Measurements from ENCODE around the gene RADIL. TPM values are rescaled to one million over a fixed set of nuclear protein-coding genes. Genes with fewer than 3 reads are reported as not detected.

The RADIL gene
- total and polyA plus RNA-seq, 9 of the 15 experiments (the other 6 are each of a cell fraction or from before 2014, with no cell fraction given) = 0.06 to 8.1 (median 1.9) TPM; not detected in 1

DNA sequence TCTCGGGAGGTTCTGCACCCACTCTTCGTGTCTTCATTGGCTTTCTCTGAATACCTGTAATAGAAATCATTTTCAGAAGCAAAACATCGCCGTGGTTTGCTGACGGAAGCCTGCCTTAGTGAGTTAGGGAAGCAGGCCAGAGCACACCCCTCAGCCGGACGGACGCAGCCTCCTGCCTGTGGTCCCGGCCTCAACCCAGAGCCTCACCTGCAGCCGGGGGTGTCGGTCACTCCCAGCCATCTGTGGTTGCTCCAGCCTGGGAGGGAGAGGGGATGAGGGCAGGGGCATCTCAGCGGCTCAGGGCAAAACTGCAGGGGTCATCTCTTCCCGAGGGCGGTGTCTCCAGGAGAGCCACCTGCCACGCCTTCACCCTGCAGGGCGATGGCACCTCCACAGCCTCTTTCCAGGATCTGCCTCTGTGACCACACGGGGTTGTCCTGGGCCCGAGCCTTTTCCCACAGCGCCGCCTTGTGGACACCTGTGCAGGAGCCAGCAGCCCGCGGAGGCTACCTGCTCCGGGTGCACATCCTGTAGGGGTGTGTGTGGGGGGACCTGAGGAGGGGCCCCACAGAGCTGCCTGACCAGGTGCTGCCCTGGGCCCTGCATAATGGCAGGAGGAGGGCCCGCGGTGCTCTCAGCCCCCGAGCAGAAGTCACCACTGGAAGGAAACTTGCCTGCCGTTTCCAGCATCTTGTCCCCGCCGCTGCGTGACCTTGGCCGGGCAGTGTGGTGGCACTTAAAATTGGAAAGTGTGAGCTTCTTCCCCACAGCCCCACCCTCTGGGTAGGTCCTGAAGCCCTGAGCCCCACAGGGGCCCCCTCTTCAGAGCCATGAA lies 129.7 kb downstream of the RADIL start:
- H3K9me1 ChIP-seq (ENCODE audit: control insufficient read depth, insufficient read depth, low read length) = no peaks in the 10 kb centered on the region
- FAIRE-seq (peak; percentile 56), ATAC-seq (peak; percentile 99), DNase-seq (ENCODE audit: extremely low read depth in 1 of 4, low spot score in 3 of 4) (peak; percentile 80 to 84 (median 81))
- ChIA-PET CTCF (ENCODE audit: low intra/inter-chr PET ratio) (interaction anchor here (1.7 kb wide), 1 partner anchor 143 kb away, joined by 9 read pairs; no protein-coding TSS in a partner anchor), POLR2A (interaction anchor here (0.7 kb wide), 1 partner anchor 481 kb away, joined by 3 read pairs; no protein-coding TSS in a partner anchor)
- BruUV-seq (replicated peaks) = no TSS peak
- peaks cover 67% of the 10 kb centered on the region; the same call in 2 of the 3 replicates for H3K36me3 ChIP-seq (ENCODE audit: control insufficient read depth, insufficient read depth, low read length)
- no peak overlapping the region for H3K4me2 ChIP-seq (ENCODE audit: insufficient read depth, low read length)
- H3K27ac ChIP-seq (ENCODE audit: extremely low read depth, low read depth, low read length) = no peak overlapping the region
- H3K27me3 ChIP-seq (ENCODE audit: control insufficient read depth in 2 of 2, insufficient read depth in 2 of 2, low read length in 2 of 2) = no peaks in the 10 kb centered on the region
- H3K4me3 ChIP-seq = no peak overlapping the region
- H4K20me1 ChIP-seq (replicated peaks; ENCODE audit: control insufficient read depth, insufficient read depth, low read length) = peaks cover 18% of the 10 kb centered on the region
- intact Hi-C loops (cut with micrococcal nuclease) = loop anchor here (1.0 to 2.0 kb wide), 2 partner anchors 113 to 143 kb away; no protein-coding TSS in a partner anchor
- H3K79me2 ChIP-seq (ENCODE audit: control insufficient read depth, insufficient read depth, low read length) = peaks cover 19% of the 10 kb centered on the region; the same call in 2 of the 3 replicates
- H3K9ac ChIP-seq (ENCODE audit: insufficient read depth in 1 of 2, low read depth in 2 of 2, low read length in 2 of 2) = peak overlapping the region in 1 of 2 experiments; percentile 20; a peak in 1 of 4 replicates
- in situ Hi-C loops (cut with MboI) = no loop called here
- H2AFZ ChIP-seq (ENCODE audit: low read depth, low read length) = no peak overlapping the region
- WGBS (ENCODE audit: insufficient coverage, low coverage, missing lambda C conversion rate) = 58% methylated on average over 22 of the region's 31 CpGs
- H3K9me3 ChIP-seq (replicated peaks; ENCODE audit: control insufficient read depth, insufficient read depth, low read depth, low read length) = no peaks in the 10 kb centered on the region
- H3K4me1 ChIP-seq (replicated peaks in 1 of 2; ENCODE audit: control insufficient read depth in 2 of 2, insufficient read depth in 2 of 2, low read length in 2 of 2) = peaks cover 0 to 24% of the 10 kb centered on the region in 2 experiments; a peak in 2 of 5 replicates
- TF ChIP-seq ESRRA (IDR thresholded peaks at IDR 0.05; ENCODE audit: borderline replicate concordance, low read depth) (peak; percentile 40; the same call in 1 of the 2 replicates), STAG1 (CRISPR knock-in tag; IDR thresholded peaks at IDR 0.05; ENCODE audit: borderline replicate concordance) (peak; percentile 31; the same call in 1 of the 2 replicates), POLR2G (IDR thresholded peaks at IDR 0.05; ENCODE audit: low read depth, low read length) (peak; percentile 44; the same call in 1 of the 2 replicates), RBM22 (IDR thresholded peaks at IDR 0.05; ENCODE audit: low read depth, low read length, poor library complexity, severe bottlenecking) (peak; percentile 88), MAZ (CRISPR knock-in tag; conservative IDR thresholded peaks at IDR 0.05 in 1 of 2, IDR thresholded peaks at IDR 0.05 in 1 of 2) (peak in 1 of 2 experiments; percentile 48; a peak in 1 of 4 replicates), FIP1L1 (IDR thresholded peaks at IDR 0.05; ENCODE audit: low read depth, low read length, poor library complexity, severe bottlenecking) (no peak), ZNF764 (CRISPR knock-in tag; IDR thresholded peaks at IDR 0.05; ENCODE audit: low read depth) (no peak), MYC (IDR thresholded peaks at IDR 0.05; ENCODE audit: low read depth, low read length) (0 out of 2 replicates have a peak, but pooled peaks have one; percentile 31), MYC (CRISPR knock-in tag; IDR thresholded peaks at IDR 0.05; ENCODE audit: borderline replicate concordance, low read depth) (no peak)
- TF ChIP-seq, protein P1, sequence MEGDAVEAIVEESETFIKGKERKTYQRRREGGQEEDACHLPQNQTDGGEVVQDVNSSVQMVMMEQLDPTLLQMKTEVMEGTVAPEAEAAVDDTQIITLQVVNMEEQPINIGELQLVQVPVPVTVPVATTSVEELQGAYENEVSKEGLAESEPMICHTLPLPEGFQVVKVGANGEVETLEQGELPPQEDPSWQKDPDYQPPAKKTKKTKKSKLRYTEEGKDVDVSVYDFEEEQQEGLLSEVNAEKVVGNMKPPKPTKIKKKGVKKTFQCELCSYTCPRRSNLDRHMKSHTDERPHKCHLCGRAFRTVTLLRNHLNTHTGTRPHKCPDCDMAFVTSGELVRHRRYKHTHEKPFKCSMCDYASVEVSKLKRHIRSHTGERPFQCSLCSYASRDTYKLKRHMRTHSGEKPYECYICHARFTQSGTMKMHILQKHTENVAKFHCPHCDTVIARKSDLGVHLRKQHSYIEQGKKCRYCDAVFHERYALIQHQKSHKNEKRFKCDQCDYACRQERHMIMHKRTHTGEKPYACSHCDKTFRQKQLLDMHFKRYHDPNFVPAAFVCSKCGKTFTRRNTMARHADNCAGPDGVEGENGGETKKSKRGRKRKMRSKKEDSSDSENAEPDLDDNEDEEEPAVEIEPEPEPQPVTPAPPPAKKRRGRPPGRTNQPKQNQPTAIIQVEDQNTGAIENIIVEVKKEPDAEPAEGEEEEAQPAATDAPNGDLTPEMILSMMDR (IDR thresholded peaks at IDR 0.05 in 2 of 3, conservative IDR thresholded peaks at IDR 0.05 in 1 of 3; ENCODE audit: insufficient read depth in 2 of 3, low read depth in 1 of 3, low read length in 3 of 3) = peak; percentile 88 to 97 (median 89)
